Liver (tissue), 9 donors: Measurements from ENCODE around the gene PHLDB2. TPM values are rescaled to one million over a fixed set of nuclear protein-coding genes. Genes with fewer than 3 reads are reported as not detected.

Experiments used
- DNase-seq: peaks from one replicate; pipeline ENCODE4 v3.0.0-alpha.2; 2017; ENCODE audit warnings: low spot score
- H3K27ac ChIP-seq, 2 donors: one replicate each; pipeline ENCODE4 v1.7.0; 2013; ENCODE audit warnings: inconsistent platforms in 2 of 2, low read length in 2 of 2, control low read depth in 1 of 2, low read depth in 1 of 2, mild to moderate bottlenecking in 1 of 2
- H3K27me3 ChIP-seq, 4 donors: one replicate each; pipeline versions ENCODE4 v1.6.1 to v1.7.0; 2013; ENCODE audit warnings: low read length in 3 of 4, inconsistent platforms in 1 of 4, mild to moderate bottlenecking in 1 of 4, moderate library complexity in 1 of 4; ENCODE audit not compliant: control insufficient read depth in 4 of 4, insufficient read depth in 4 of 4
- H3K36me3 ChIP-seq, 4 donors: one replicate each; pipeline versions ENCODE4 v1.6.1 to v1.7.0; 2013; ENCODE audit warnings: low read length in 3 of 4, mild to moderate bottlenecking in 3 of 4, low read depth in 1 of 4, moderate library complexity in 1 of 4; ENCODE audit not compliant: control insufficient read depth in 4 of 4, insufficient read depth in 3 of 4
- H3K4me1 ChIP-seq, 4 donors: one replicate each; pipeline versions ENCODE4 v1.6.1 to v1.7.0; 2013; ENCODE audit warnings: low read length in 3 of 4, mild to moderate bottlenecking in 3 of 4, moderate library complexity in 1 of 4; ENCODE audit not compliant: control insufficient read depth in 4 of 4, insufficient read depth in 4 of 4
- H3K4me3 ChIP-seq, 3 donors: one replicate each; pipeline versions ENCODE4 v1.6.1 to v1.7.0; 2013; ENCODE audit warnings: low read length in 3 of 3, control low read depth in 1 of 3, low read depth in 1 of 3, mild to moderate bottlenecking in 1 of 3
- H3K9ac ChIP-seq, 2 donors: one replicate each; pipeline ENCODE4 v1.7.0; 2013; ENCODE audit warnings: low read length in 2 of 2, mild to moderate bottlenecking in 2 of 2, moderate library complexity in 2 of 2, control low read depth in 1 of 2, low read depth in 1 of 2
- H3K9me3 ChIP-seq, 4 donors: one replicate each; pipeline versions ENCODE4 v1.6.1 to v1.7.0; 2013; ENCODE audit warnings: low read length in 3 of 4; ENCODE audit not compliant: control insufficient read depth in 4 of 4
- FOXA1 ChIP-seq: IDR thresholded peaks from 2 replicates; pipeline ENCODE4 v1.6.1; 2016; ENCODE audit warnings: antibody characterized with exemption
- FOXA2 ChIP-seq: IDR thresholded peaks from 2 replicates; pipeline ENCODE4 v1.6.1; 2016; ENCODE audit warnings: antibody characterized with exemption
- GABPA ChIP-seq, 2 donors: IDR thresholded peaks in 1 of 2; conservative IDR thresholded peaks in 1 of 2; 2 replicates each; pipeline ENCODE4 v1.6.1; 2016; ENCODE audit warnings: antibody characterized with exemption in 2 of 2, mild to moderate bottlenecking in 1 of 2, moderate library complexity in 1 of 2
- HNF4A ChIP-seq, 2 donors: conservative IDR thresholded peaks; 2 replicates each; pipeline ENCODE4 v1.6.1; 2016; ENCODE audit warnings: antibody characterized with exemption in 2 of 2, mild to moderate bottlenecking in 2 of 2
- HNF4G ChIP-seq: IDR thresholded peaks from 2 replicates; pipeline ENCODE4 v1.6.1; 2016; ENCODE audit warnings: antibody characterized with exemption
- JUND ChIP-seq, 2 donors: IDR thresholded peaks; 2 replicates each; pipeline ENCODE4 v1.6.1; 2016; ENCODE audit warnings: antibody characterized with exemption in 2 of 2
- NR2F2 ChIP-seq: IDR thresholded peaks from 2 replicates; pipeline ENCODE4 v1.6.1; 2016; ENCODE audit warnings: antibody characterized with exemption
- RAD21 ChIP-seq, 2 donors: IDR thresholded peaks; 2 replicates each; pipeline ENCODE4 v1.6.1; 2016; ENCODE audit warnings: antibody characterized with exemption in 2 of 2, mild to moderate bottlenecking in 2 of 2
- RXRA ChIP-seq, 2 donors: IDR thresholded peaks; 2 replicates each; pipeline ENCODE4 v1.6.1; 2017 to 2018; ENCODE audit warnings: antibody characterized with exemption in 2 of 2, mild to moderate bottlenecking in 1 of 2
- TAF1 ChIP-seq: conservative IDR thresholded peaks from 2 replicates; pipeline ENCODE4 v1.6.1; 2016; ENCODE audit warnings: antibody characterized with exemption, mild to moderate bottlenecking
- YY1 ChIP-seq: IDR thresholded peaks from 2 replicates; pipeline ENCODE4 v1.6.1; 2016; ENCODE audit warnings: antibody characterized with exemption, mild to moderate bottlenecking
- WGBS: extraction: QIAGEN DNeasy Blood & Tissue Kit; methylation state at CpG from one replicate; pipeline ENCODE4 v1.1.7; 2013; 5-methylcytosine and 5-hydroxymethylcytosine counted together
- polyA plus RNA-seq, 2 donors: library from polyadenylated mRNA; stranded (reverse) in 1 of 2; unstranded in 1 of 2; fragments of 200-250 nt in 1 of 2; fragments of >200 nt in 1 of 2; fragmentation: Nextera tagmentation in 1 of 2; extraction: Ambion mirVana in 1 of 2; gene quantifications; one replicate each; pipeline versions ENCODE4 v1.2.1 to v1.2.3, GENCODE V29; 2013 to 2015
- total RNA-seq, 2 donors: library from RNA; depleted of rRNA; stranded (reverse); fragments of >200 nt; gene quantifications; one replicate each; pipeline ENCODE4 v1.2.3, GENCODE V29; 2014
- TF ChIP-seq, protein P1 (sequence below): IDR thresholded peaks from 2 replicates; pipeline ENCODE4 v1.6.1; 2016; ENCODE audit warnings: antibody characterized with exemption
- TF ChIP-seq, protein P2 (sequence below): IDR thresholded peaks from 2 replicates; pipeline ENCODE4 v1.6.1; 2016; ENCODE audit warnings: antibody characterized with exemption, mild to moderate bottlenecking
- TF ChIP-seq, protein P3 (sequence below): fragments of 150-350 bp; IDR thresholded peaks from 2 replicates; pipeline ENCODE4 v1.5.1; 2017; ENCODE audit warnings: improper control_type of control experiment, low read depth, low read length; ENCODE audit not compliant: missing input control
- TF ChIP-seq, protein P4 (sequence below): IDR thresholded peaks from 2 replicates; pipeline ENCODE4 v1.6.1; 2016; ENCODE audit warnings: antibody characterized with exemption
- donor health status: healthy.
- donor health status: healthy.
- donor health status: healthy.
- donor health status: healthy.
- donor health status: healthy.

Gene PHLDB2
- total and polyA plus RNA-seq, 4 donors: 9.7 to 42.9 (median 22.2) TPM

DNA sequence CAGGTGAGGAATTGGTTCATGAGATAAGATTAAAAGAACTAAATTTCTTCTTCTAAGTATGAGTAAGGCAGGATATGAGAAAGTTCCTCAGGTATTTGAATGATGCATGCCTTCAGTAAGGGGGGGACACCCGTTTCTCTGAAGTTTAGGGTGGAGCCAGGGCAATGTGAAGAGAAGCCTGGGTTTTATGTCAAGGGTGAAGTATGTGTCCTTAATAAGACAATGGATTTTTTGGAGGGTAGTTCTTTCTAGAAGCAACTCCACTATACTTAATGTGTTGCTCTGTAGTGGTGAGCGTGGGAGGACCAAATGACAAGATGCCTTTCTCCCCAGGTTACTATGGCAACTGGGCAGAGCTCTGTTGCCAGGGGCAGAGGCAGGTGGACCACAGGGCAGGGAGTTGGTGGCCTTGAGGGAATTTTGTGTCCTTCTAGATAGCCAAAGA, 44.0 kb downstream of the PHLDB2 start:
- Histone ChIP-seq H3K9me3 (no peaks in the 10 kb centered on the region), H3K4me3 (no peak overlapping the region), H3K4me1 (peaks cover 2 to 7% (median 6%) of the 10 kb centered on the region in 4 donors), H3K27ac (peak overlapping the region in 1 of 2 donors; percentile 12), H3K27me3 (no peaks in the 10 kb centered on the region), H3K36me3 (peaks cover 0 to 2% (median 0%) of the 10 kb centered on the region in 4 donors), H3K9ac (no peak overlapping the region)
- no peak for TF ChIP-seq HNF4A (conservative IDR thresholded peaks at IDR 0.05)
- TF ChIP-seq JUND (IDR thresholded peaks at IDR 0.05): no peak
- TF ChIP-seq RAD21 (IDR thresholded peaks at IDR 0.05): no peak
- TF ChIP-seq, protein P1, sequence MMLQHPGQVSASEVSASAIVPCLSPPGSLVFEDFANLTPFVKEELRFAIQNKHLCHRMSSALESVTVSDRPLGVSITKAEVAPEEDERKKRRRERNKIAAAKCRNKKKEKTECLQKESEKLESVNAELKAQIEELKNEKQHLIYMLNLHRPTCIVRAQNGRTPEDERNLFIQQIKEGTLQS: no peak
- TF ChIP-seq, protein P2, sequence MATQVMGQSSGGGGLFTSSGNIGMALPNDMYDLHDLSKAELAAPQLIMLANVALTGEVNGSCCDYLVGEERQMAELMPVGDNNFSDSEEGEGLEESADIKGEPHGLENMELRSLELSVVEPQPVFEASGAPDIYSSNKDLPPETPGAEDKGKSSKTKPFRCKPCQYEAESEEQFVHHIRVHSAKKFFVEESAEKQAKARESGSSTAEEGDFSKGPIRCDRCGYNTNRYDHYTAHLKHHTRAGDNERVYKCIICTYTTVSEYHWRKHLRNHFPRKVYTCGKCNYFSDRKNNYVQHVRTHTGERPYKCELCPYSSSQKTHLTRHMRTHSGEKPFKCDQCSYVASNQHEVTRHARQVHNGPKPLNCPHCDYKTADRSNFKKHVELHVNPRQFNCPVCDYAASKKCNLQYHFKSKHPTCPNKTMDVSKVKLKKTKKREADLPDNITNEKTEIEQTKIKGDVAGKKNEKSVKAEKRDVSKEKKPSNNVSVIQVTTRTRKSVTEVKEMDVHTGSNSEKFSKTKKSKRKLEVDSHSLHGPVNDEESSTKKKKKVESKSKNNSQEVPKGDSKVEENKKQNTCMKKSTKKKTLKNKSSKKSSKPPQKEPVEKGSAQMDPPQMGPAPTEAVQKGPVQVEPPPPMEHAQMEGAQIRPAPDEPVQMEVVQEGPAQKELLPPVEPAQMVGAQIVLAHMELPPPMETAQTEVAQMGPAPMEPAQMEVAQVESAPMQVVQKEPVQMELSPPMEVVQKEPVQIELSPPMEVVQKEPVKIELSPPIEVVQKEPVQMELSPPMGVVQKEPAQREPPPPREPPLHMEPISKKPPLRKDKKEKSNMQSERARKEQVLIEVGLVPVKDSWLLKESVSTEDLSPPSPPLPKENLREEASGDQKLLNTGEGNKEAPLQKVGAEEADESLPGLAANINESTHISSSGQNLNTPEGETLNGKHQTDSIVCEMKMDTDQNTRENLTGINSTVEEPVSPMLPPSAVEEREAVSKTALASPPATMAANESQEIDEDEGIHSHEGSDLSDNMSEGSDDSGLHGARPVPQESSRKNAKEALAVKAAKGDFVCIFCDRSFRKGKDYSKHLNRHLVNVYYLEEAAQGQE: no peak
- TF ChIP-seq, protein P3, sequence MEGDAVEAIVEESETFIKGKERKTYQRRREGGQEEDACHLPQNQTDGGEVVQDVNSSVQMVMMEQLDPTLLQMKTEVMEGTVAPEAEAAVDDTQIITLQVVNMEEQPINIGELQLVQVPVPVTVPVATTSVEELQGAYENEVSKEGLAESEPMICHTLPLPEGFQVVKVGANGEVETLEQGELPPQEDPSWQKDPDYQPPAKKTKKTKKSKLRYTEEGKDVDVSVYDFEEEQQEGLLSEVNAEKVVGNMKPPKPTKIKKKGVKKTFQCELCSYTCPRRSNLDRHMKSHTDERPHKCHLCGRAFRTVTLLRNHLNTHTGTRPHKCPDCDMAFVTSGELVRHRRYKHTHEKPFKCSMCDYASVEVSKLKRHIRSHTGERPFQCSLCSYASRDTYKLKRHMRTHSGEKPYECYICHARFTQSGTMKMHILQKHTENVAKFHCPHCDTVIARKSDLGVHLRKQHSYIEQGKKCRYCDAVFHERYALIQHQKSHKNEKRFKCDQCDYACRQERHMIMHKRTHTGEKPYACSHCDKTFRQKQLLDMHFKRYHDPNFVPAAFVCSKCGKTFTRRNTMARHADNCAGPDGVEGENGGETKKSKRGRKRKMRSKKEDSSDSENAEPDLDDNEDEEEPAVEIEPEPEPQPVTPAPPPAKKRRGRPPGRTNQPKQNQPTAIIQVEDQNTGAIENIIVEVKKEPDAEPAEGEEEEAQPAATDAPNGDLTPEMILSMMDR: no peak
- no peak for TF ChIP-seq GABPA (IDR thresholded peaks at IDR 0.05 in 1 of 2, conservative IDR thresholded peaks at IDR 0.05 in 1 of 2)
- TF ChIP-seq TAF1: no peak
- TF ChIP-seq FOXA1: no peak
- WGBS: 87% methylated on average over 2 of the region's 2 CpGs
- no peak for DNase-seq

DNA sequence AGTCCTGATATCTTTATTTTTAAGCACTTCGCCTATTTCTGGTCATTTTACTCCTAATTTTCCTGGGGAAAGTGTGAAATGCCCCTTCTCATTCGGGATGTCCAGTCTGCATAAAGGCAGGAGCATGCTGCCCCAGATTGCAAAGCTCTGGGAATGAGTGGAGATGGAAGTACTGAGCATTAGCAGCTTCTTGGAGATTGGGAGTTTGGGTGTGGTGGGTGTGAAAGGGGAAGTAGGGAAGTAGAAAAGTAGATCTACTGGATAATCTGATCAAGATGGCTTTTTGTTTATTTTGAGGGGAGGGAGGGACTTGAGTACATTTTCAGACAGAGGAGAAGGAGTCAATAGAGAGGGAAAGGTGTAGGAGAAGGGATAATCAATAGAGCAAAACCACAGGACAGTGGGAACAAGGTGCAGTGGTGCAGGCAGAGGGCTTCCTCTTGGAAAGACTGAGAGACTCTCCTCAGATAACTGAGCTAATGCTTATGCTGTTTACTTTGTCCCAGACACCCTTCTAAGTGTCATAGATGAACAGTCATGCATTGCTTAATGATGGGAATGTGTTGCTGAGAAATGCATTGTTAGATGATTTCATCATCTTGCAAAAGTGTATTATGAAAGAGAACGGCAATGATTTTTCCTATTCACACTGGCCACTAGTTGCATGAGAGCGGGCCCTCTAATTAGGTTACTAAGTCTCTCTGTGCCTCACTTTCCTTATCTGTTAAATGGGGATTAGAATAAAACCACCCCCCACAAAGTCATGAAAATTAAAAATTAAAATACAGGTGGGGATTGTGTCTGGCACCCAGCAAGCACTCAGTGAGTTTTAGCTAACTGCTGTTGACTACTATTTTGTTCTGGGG, 45.5 kb downstream of the PHLDB2 start:
- H3K4me1 ChIP-seq: peaks cover 2 to 7% (median 6%) of the 10 kb centered on the region in 4 donors
- peak overlapping the region in 1 of 2 donors; percentile 51 for H3K27ac ChIP-seq
- peaks cover 0 to 6% (median under 1%) of the 10 kb centered on the region in 4 donors for H3K36me3 ChIP-seq
- no peaks in the 10 kb centered on the region for H3K9me3 ChIP-seq
- no peaks in the 10 kb centered on the region for H3K27me3 ChIP-seq
- H3K4me3 ChIP-seq: no peak overlapping the region
- no peak for DNase-seq
- no peak overlapping the region for H3K9ac ChIP-seq
- 78% methylated on average over 4 of the region's 4 CpGs for WGBS
- TF ChIP-seq, protein P2: no peak
- TF ChIP-seq, protein P3: no peak
- peak; percentile 38 for TF ChIP-seq FOXA2
- peak in 1 of 2 donors; percentile 29 for TF ChIP-seq RAD21 (IDR thresholded peaks at IDR 0.05)
- peak; percentile 14 to 44 for TF ChIP-seq RXRA (IDR thresholded peaks at IDR 0.05)
- TF ChIP-seq HNF4G: no peak
- TF ChIP-seq, protein P4, sequence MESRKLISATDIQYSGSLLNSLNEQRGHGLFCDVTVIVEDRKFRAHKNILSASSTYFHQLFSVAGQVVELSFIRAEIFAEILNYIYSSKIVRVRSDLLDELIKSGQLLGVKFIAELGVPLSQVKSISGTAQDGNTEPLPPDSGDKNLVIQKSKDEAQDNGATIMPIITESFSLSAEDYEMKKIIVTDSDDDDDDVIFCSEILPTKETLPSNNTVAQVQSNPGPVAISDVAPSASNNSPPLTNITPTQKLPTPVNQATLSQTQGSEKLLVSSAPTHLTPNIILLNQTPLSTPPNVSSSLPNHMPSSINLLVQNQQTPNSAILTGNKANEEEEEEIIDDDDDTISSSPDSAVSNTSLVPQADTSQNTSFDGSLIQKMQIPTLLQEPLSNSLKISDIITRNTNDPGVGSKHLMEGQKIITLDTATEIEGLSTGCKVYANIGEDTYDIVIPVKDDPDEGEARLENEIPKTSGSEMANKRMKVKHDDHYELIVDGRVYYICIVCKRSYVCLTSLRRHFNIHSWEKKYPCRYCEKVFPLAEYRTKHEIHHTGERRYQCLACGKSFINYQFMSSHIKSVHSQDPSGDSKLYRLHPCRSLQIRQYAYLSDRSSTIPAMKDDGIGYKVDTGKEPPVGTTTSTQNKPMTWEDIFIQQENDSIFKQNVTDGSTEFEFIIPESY: no peak
- TF ChIP-seq HNF4A (conservative IDR thresholded peaks at IDR 0.05): peak; percentile 27 to 51
- TF ChIP-seq GABPA (IDR thresholded peaks at IDR 0.05 in 1 of 2, conservative IDR thresholded peaks at IDR 0.05 in 1 of 2): no peak
- peak in 1 of 2 donors; percentile 10 for TF ChIP-seq JUND (IDR thresholded peaks at IDR 0.05)
- TF ChIP-seq NR2F2: no peak
- peak; percentile 27 for TF ChIP-seq FOXA1
- no peak for TF ChIP-seq TAF1
- no peak for TF ChIP-seq YY1
